ENCODE measurements around the gene C1QTNF8.
A peak's percentile ranks its signal among the peaks of the same experiment; 100 is the strongest.

C1QTNF8 gene

GRCh38 chr16:1077877-1078578 lies 18.0 kb downstream of the C1QTNF8 start:
- Histone ChIP-seq H3K4me3 (ENCODE audit: low read depth, low read length) (no peak overlapping the region), H3K9me3 (ENCODE audit: control insufficient read depth, insufficient read depth, low read length) (no peaks in the 10 kb centered on the region), H3K27me3 (ENCODE audit: control insufficient read depth, insufficient read depth, low read length) (no peaks in the 10 kb centered on the region), H3K4me1 (ENCODE audit: control insufficient read depth, insufficient read depth, low read length) (no peaks in the 10 kb centered on the region), H3K9ac (ENCODE audit: low read depth, low read length) (no peak overlapping the region), H3K36me3 (ENCODE audit: control insufficient read depth, insufficient read depth, low read length) (no peaks in the 10 kb centered on the region)

- Histone ChIP-seq H3K4me1 (ENCODE audit: control insufficient read depth, insufficient read depth, low read length) (no peaks in the 10 kb centered on the region), H3K9ac (ENCODE audit: low read depth, low read length) (no peak overlapping the region)
These were observed 19.1 kb downstream of the C1QTNF8 start for GRCh38 chr16:1076801-1077576.

GRCh38 chr16:1075546-1075945 lies 20.5 kb downstream of the C1QTNF8 start:
- Histone ChIP-seq H3K4me1 (ENCODE audit: control insufficient read depth, insufficient read depth, low read length) (no peaks in the 10 kb centered on the region), H3K36me3 (ENCODE audit: control insufficient read depth, insufficient read depth, low read length) (no peaks in the 10 kb centered on the region), H3K4me3 (ENCODE audit: low read depth, low read length) (no peak overlapping the region), H3K27me3 (ENCODE audit: control insufficient read depth, insufficient read depth, low read length) (peaks cover 4% of the 10 kb centered on the region), H3K9me3 (ENCODE audit: control insufficient read depth, insufficient read depth, low read length) (no peaks in the 10 kb centered on the region), H3K9ac (ENCODE audit: low read depth, low read length) (no peak overlapping the region)

More at GRCh38 chr16:1076801-1077576, 19.1 kb downstream of the C1QTNF8 start:
- Histone ChIP-seq H3K9me3 (ENCODE audit: control insufficient read depth, insufficient read depth, low read length) (no peaks in the 10 kb centered on the region), H3K36me3 (ENCODE audit: control insufficient read depth, insufficient read depth, low read length) (no peaks in the 10 kb centered on the region), H3K27me3 (ENCODE audit: control insufficient read depth, insufficient read depth, low read length) (peaks cover 4% of the 10 kb centered on the region), H3K4me3 (ENCODE audit: low read depth, low read length) (no peak overlapping the region)

GRCh38 chr16:1074379-1074649 lies 21.7 kb downstream of the C1QTNF8 start:
- no peaks in the 10 kb centered on the region for H3K9me3 ChIP-seq (ENCODE audit: control insufficient read depth, insufficient read depth, low read length)
- peaks cover 4% of the 10 kb centered on the region for H3K27me3 ChIP-seq (ENCODE audit: control insufficient read depth, insufficient read depth, low read length)

GRCh38 chr16:1073566-1074378 lies 22.3 kb downstream of the C1QTNF8 start:
- Histone ChIP-seq H3K4me1 (ENCODE audit: control insufficient read depth, insufficient read depth, low read length) (no peaks in the 10 kb centered on the region), H3K27me3 (ENCODE audit: control insufficient read depth, insufficient read depth, low read length) (peaks cover 4% of the 10 kb centered on the region), H3K4me3 (ENCODE audit: low read depth, low read length) (no peak overlapping the region), H3K9me3 (ENCODE audit: control insufficient read depth, insufficient read depth, low read length) (no peaks in the 10 kb centered on the region), H3K36me3 (ENCODE audit: control insufficient read depth, insufficient read depth, low read length) (no peaks in the 10 kb centered on the region), H3K9ac (ENCODE audit: low read depth, low read length) (no peak overlapping the region)

More at GRCh38 chr16:1074379-1074649, 21.7 kb downstream of the C1QTNF8 start:
- H3K36me3 ChIP-seq (ENCODE audit: control insufficient read depth, insufficient read depth, low read length): no peaks in the 10 kb centered on the region
- no peak overlapping the region for H3K4me3 ChIP-seq (ENCODE audit: low read depth, low read length)
- H3K9ac ChIP-seq (ENCODE audit: low read depth, low read length): no peak overlapping the region
- no peaks in the 10 kb centered on the region for H3K4me1 ChIP-seq (ENCODE audit: control insufficient read depth, insufficient read depth, low read length)

- Histone ChIP-seq H3K4me3 (ENCODE audit: low read depth, low read length) (no peak overlapping the region), H3K36me3 (ENCODE audit: control insufficient read depth, insufficient read depth, low read length) (no peaks in the 10 kb centered on the region), H3K4me1 (ENCODE audit: control insufficient read depth, insufficient read depth, low read length) (no peaks in the 10 kb centered on the region), H3K9ac (ENCODE audit: low read depth, low read length) (no peak overlapping the region), H3K27me3 (ENCODE audit: control insufficient read depth, insufficient read depth, low read length) (peaks cover 4% of the 10 kb centered on the region), H3K9me3 (ENCODE audit: control insufficient read depth, insufficient read depth, low read length) (no peaks in the 10 kb centered on the region)
These were observed 22.8 kb downstream of the C1QTNF8 start for GRCh38 chr16:1073262-1073558.

GRCh38 chr16:1072526-1073261 lies 23.4 kb downstream of the C1QTNF8 start, which contains the start of gene SSTR5:
Gene SSTR5, plus strand, starts transcription at chr16:1072747. Its CDS starts 6,122 bp downstream, at chr16:1078869.
- no peak within 1 kb of the TSS for H3K9ac ChIP-seq (ENCODE audit: low read depth, low read length)
- H3K27me3 ChIP-seq (ENCODE audit: control insufficient read depth, insufficient read depth, low read length): peaks cover 4% of the 10 kb centered on the region
- H3K9me3 ChIP-seq (ENCODE audit: control insufficient read depth, insufficient read depth, low read length): no peaks in the 10 kb centered on the region
- peak within 1 kb of the TSS; percentile 46 for H3K4me3 ChIP-seq (ENCODE audit: low read depth, low read length)
- no peaks in the 10 kb centered on the region for H3K36me3 ChIP-seq (ENCODE audit: control insufficient read depth, insufficient read depth, low read length)
- no peaks in the 10 kb centered on the region for H3K4me1 ChIP-seq (ENCODE audit: control insufficient read depth, insufficient read depth, low read length)

- H3K9me3 ChIP-seq (ENCODE audit: control insufficient read depth, insufficient read depth, low read length): no peaks in the 10 kb centered on the region
- no peaks in the 10 kb centered on the region for H3K36me3 ChIP-seq (ENCODE audit: control insufficient read depth, insufficient read depth, low read length)
- H3K9ac ChIP-seq (ENCODE audit: low read depth, low read length): no peak overlapping the region
- H3K27me3 ChIP-seq (ENCODE audit: control insufficient read depth, insufficient read depth, low read length): peaks cover 4% of the 10 kb centered on the region
- no peaks in the 10 kb centered on the region for H3K4me1 ChIP-seq (ENCODE audit: control insufficient read depth, insufficient read depth, low read length)
- H3K4me3 ChIP-seq (ENCODE audit: low read depth, low read length): peak overlapping the region; percentile 46
These were observed 24.4 kb downstream of the C1QTNF8 start for GRCh38 chr16:1071561-1072225.

- no peak overlapping the region for H3K4me3 ChIP-seq (ENCODE audit: low read depth, low read length)
- H3K4me1 ChIP-seq (ENCODE audit: control insufficient read depth, insufficient read depth, low read length): no peaks in the 10 kb centered on the region
- no peaks in the 10 kb centered on the region for H3K36me3 ChIP-seq (ENCODE audit: control insufficient read depth, insufficient read depth, low read length)
- H3K27me3 ChIP-seq (ENCODE audit: control insufficient read depth, insufficient read depth, low read length): peaks cover 4% of the 10 kb centered on the region
- H3K9ac ChIP-seq (ENCODE audit: low read depth, low read length): no peak overlapping the region
- no peaks in the 10 kb centered on the region for H3K9me3 ChIP-seq (ENCODE audit: control insufficient read depth, insufficient read depth, low read length)
These were observed 25.1 kb downstream of the C1QTNF8 start for GRCh38 chr16:1070864-1071408.

GRCh38 chr16:1070084-1070863 lies 25.8 kb downstream of the C1QTNF8 start:
- Histone ChIP-seq H3K9ac (ENCODE audit: low read depth, low read length) (no peak overlapping the region), H3K36me3 (ENCODE audit: control insufficient read depth, insufficient read depth, low read length) (no peaks in the 10 kb centered on the region), H3K4me3 (ENCODE audit: low read depth, low read length) (no peak overlapping the region), H3K4me1 (ENCODE audit: control insufficient read depth, insufficient read depth, low read length) (no peaks in the 10 kb centered on the region), H3K9me3 (ENCODE audit: control insufficient read depth, insufficient read depth, low read length) (no peaks in the 10 kb centered on the region), H3K27me3 (ENCODE audit: control insufficient read depth, insufficient read depth, low read length) (peaks cover 4% of the 10 kb centered on the region)
